NCI-H2107 treated with DMSO at 0.1 percent for 48 hours (cell line): Measurements from ENCODE around the gene ASPHD2.

Source experiments
- DNase-seq: peaks from one replicate; lab custom pipeline; 2025; ENCODE audit not compliant: unreplicated experiment; lab: John Stamatoyannopoulos, UW

ASPHD2 gene

DNA sequence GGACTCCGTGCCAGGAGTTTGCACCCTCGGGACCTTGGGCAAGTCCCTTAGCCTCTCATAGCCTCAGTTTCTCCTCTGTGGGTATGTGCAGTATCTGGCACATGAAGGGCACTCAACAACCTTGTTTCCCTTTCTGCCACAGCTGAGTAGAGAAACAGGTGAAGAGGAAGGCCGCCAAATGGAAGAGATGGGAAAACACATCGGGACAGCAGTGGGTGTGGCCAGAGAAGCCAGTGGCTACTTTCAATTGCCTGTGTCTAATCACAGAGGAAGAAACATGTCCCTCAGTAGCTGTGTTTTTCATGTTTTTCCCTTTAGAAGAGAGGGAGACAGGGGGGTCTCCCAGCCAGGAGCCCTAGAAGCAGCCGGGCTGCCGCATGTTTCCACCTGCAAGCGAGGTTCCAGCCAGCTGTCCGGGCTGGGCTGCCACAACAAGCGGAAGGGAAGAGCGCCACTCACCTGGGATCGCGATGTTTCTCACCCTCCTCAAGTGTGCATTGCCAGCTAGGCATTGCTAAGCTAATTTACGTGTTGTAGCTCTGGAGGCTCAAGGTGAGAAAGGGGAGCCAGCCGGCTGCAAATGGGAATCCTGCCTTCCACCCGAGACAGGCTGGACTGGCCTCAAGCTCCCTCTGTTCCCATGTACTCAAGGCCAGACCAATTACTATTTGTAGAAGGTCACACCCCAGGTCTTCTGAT, 16.7 kb downstream of the ASPHD2 start:
- DNase-seq, result peak; percentile 27

DNA sequence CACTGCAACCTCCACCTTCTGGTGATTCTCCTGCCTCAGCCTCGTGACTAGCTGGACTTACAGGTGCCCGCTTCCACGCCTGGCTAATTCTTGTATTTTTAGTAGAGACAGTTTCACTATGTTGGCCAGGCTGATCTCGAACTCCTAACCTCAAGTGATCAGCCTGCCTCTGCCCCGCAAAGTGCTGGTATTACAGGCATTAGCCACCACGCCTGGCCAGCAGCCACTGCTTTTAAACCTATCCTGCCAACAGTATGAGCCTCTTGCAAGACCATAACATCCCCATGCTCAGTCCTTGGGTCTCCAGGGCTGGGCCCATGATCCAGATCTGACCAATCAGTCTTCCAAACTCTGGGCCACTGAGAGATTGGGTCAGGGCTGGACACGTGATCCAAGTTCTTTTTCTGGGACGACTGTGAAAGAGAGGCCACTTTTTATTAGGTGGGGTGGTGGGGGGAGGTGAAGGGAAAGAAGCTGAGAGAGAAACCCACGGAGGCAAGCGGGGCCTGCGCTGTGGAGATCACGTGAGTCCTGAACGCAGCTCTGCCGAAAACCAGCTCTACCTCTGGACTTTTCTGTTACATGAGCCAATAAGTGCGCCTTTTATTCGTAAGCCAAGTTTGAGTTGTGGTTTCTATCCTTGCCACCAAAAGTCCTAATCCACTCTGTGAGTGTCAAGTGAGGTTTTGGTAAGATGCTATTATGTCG, 17.9 kb downstream of the ASPHD2 start:
- DNase-seq, result no peak

DNA sequence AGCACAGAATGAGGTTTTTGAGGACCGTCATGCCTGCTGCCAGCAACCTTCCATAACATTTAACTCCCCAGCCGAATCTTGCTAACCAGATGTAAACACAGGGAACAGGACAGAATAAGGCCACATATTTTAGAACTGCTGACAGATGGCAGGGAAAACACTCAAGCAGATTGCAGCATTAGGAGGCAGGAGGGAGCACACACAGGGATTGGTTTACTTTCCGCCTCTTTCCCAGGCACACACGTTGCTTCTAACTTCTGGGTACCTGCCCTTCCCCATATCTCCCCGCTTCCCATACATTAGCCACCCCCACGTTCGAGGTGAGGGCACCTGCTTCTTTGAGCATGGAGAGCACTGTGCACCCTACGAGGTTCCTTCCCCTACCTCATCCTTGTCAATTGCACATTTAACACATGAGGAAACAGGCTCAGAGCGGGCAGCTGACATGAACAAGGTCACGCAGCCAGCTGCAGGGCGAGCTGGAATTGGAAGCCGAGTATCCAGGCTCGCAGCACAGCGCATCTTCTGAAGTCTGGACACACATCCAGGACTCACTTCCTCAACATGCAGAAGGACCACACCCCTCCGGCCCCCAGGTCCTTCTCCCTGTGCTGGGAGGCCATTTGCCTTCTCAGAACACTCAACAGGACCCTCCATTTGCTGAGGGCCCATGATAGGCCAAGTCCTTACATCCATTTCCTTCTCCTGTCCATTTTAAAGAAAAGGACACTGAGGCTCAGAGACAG, 18.7 kb downstream of the ASPHD2 start:
- DNase-seq, result no peak

DNA sequence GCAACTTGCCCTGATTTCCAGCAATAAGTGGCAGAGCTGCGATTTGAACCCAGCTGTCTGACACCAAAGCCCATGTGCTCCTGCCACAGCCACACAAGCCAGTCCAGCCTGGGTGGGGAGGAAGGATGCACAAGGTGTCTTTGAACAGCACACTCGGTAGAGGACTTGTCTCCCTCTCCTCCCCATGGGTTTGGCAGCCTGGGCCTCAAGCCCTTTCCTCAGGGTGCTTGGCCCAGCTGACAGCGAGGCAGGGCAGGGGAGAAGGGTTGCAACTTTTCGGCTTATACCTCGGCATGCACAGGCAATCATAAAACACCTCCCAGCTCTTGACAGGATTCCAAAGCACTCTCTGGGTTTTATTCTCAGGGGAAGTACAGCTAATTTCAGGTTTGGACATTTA, 19.3 kb downstream of the ASPHD2 start:
- no peak for DNase-seq

DNA sequence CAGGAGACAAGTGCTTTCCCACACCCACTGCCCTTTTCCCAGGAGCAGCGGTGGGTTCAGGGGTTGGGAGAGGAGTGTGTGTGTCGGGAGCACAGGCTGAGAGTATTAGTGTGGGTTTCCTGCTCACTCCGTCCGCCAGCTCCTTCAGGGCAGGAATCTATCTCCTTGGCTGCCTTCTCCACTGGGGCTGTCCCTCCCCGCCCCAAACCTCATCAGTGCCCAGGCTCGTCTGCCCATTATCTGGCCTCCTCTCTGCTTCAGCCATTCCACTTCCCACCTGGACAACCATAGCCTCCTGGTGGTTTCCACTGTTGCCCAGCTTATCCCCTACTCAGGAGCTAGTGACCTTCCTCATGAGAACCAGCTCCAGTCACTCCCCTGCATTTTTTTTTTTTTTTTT, 19.9 kb downstream of the ASPHD2 start:
- no peak for DNase-seq

DNA sequence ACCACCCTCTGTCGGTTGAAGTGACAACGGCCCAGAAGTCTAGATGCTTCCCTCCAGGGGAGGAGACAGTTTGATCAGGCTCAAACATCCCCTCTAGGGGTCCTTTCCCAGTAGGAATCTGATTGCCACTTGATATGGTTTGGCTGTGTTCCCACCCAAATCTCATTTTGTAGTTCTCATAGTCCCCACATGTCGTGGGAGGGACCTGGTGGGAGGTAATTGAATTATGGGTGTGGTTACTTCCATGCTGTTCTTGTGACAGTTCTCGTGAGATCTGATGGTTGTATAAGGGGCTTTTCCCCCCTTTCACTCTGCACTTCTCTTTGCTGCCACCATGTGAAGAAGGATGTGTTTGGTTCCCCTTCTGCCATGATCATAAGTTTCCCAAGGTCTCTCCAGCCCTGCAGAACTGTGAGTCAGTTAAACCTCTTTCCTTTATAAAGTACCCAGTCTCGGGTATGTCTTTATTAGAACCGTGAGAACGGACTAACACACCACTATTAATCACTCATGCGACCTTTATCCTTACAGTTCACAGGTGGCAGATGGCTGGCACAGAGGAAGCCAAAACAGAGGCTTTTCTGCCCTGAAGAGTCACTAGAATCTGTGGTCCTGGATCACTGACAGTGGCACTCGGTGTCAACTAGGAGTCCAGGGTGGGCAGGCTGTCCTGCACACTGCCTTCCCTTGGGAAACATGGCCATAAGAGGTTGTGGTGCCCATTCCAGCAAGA, 21.6 kb downstream of the ASPHD2 start:
- DNase-seq, result no peak

DNA sequence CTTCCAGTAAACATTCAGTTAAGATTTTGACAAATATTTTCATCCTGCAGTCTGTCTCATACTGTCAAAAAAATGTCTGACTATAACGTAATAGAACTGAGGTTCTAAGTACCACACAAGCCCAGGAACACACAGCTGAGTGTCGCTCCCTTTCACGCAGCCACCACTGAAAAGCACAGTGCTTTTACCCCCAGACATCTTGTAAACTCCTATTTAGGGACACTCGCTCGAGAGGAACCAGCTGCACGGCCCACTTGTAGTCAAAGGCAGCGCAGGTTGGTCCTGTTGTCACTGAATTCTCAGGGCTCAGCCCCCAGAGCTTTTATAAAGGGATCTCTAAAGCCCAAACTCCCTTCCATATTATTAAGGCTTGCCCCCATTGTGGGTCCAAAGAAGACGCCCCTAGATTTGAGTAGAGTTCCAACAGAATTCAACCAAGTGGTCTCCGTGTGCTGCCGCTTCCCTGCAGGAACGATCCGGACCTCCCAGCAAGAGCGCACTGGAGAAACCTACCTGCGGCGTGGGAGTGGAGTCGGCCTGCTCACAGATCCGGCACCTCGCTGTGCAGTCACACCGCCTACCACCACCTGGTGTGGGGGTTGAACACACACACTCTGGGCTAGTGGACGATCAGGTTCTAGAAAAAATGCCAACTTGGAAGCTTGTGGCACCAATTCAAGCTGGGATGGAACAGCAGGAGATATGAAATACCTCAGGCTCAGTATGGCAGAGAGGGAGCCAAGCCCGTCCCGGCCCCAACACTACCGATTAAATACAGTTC, 23.4 kb downstream of the ASPHD2 start:
- DNase-seq, result no peak

DNA sequence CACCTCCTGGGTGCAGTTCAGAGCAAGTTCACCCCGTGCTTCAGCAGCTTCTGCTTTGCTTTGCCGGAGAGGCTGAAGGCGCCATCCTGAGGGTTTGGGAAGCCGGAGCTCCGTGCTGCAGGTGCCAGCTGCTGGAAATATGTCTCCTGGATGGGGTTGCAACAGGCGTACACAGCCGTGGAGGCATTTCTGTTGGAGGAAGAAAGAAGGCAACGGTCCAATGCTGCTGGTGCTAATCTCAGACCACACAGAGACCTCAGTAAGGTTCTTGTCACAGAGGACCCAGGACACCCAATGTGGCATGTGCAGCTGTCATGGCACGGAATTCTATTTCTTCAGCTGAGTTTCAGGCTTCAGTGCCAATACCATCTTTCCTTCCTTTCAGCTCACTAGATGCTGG, 24.2 kb downstream of the ASPHD2 start:
- no peak for DNase-seq

DNA sequence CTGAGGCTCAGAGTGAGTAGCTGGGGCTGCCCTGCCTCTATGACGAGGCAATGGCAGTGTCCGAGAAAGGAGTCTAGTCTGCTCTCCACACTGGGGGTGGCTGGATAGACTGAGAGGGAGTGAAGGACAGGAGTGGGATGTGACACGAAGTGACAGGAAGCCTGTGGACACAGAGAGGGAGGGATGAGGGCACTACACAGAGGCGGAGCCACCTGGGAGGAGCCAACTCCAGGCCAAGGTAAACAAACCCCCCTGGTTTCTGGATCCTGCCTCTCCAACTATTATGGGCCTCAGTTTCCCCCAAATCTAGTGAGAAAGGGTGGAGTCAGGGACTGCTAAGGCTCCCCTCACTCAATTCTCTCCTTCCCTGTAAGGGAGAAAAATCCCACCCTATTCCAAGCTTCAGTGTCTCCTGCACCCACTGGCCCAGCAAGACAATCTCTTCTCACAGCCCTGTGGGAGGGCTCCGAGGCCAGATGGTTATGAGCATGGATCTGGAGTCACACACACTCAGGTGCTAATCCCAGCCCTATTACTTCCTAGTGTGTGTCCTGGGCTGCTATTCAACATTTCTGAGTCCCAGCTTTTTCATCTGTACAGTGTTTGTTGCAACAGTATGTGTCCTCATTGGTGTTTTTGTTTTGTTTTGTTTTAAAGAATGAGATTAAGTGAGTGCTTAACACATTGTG, 24.9 kb downstream of the ASPHD2 start:
- DNase-seq, result no peak

DNA sequence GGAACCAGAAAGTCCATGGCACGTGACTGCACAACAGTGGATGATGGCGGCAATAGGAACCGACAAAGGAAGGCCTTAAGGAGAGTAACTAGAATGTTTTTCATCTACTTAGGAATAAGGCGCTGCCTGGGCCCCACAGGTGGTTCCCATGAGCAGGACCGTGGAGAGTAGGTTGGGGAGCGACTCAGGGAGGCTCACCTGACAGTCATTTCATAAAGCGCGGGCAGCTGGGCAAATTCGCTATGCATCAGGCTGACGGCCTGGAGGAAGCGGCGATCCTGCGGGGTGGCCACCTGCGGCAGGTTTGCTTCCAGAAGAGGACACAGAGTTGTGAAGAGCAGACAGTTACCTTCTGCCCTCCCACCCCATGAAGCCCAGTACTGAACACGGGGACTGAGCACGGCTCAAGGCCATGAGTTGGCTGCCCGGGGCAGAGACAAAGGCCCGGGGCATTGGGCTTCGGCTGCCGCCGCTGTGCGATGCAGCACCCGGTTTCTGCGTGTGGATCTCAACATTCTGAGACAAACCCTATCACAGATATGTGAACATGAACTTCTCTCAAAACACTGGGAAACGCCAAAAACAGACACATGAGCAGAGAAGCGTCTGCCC, 28.7 kb downstream of the ASPHD2 start:
- no peak for DNase-seq

DNA sequence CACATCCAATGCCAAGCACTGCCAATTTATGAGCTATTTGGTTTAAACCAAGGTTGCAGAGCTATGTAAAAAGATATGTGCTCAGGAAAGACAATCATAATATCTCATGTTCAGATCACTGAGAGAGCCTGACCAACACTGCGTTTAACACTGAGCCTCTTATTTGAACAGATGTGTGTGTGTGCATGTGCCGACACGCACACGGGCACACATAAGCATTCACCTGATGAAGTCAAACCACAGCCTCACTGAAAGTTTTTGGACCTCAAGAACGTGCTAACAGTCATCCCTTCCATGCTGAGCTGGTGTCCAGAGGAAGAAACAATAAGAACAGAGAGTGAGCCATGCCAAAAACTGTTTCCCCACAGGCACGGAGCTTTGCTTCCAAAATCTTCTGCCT, 31.1 kb downstream of the ASPHD2 start:
- no peak for DNase-seq

DNA sequence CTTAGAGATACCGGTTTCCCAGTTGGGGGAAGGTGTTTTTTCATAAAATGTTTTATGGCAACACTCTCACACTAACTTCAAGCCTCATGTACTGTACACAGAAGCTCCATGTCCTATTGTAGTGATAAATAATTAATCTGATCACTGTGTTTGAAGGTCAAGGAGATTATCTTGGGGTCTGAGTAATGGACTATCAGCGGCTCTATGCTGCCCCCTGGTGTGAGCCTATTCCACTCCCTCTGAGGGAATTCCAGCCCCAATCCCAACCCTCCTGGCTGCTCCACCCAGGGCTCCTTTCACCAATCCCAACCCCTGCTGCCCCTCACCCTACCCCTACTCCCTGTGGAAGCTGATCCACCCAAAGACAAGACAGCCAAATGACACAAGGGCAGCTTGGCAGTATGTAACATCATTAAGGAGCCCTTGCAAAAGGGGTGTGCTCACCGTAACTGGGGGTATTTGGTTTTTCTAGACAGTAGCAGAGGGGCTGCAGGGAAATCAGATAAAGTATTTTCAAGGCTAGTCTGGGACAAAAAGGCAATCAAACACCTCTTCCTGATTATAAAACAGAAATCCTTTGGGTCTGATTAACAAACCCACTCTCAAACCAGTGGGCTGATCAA, 32.2 kb downstream of the ASPHD2 start:
- no peak for DNase-seq

DNA sequence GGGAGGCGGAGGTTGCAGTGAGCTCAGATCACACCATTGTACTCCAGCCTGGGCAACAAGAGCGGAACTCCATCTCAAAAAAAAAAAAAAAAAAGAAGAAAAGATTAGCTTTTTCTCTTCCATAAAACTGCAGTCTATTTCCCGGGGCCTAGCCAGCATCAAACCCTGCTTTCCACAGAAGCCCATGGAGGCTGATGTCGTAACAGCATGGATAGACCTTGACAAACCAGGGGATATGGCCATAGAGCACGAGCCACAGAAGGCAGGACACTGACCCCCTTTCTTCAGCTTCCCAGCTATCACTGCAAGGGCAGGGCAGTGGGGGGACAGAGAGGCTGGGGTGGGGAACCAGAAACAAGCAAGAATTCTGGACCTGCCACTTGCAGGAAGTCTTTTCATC, 33.0 kb downstream of the ASPHD2 start:
- DNase-seq, result no peak

DNA sequence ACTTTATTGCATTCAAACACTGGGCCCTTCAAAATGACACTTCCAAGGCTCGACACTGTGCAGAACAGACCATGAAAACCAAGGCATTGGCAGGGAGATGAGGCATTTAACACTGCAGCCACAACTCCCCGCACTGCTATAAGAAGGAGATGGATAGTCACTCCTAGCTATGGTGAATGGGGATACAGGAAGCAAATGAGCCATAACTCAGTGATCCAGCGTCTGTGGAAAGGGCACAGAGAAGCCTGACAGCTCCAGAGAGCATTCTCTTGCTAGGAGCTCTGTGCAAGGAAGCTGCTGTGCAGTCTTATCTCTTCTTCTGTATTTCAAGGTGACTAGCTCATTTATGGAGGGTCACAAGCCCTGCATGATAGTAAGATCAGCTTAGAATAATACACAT, 33.6 kb downstream of the ASPHD2 start:
- no peak for DNase-seq

DNA sequence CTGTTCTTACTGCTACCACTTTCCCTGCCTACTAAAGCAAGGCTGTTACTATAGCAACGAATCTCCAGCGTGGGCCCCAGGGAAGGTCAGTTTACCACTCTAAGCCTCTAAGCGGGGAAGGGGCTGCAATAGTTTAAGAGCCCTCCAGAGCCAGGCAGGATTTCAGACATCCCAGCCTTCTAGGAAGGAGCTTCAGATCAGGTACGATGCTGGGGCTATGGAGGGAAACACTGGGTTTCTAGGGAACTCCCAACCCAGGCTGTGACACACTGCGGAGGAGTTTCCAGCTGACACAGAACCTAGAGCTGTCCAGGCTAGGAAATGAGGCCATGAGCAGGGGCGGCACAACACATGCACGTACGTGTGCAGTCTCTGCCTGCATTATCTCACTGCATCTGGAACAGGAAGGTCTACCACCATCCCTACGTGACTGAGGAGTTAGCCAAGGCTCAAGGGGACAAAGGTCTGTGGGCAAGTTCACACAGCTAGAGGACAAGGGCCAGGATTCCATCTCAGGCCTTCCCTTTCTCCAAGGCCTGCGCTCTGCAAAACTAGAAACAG, 34.1 kb downstream of the ASPHD2 start:
- no peak for DNase-seq

DNA sequence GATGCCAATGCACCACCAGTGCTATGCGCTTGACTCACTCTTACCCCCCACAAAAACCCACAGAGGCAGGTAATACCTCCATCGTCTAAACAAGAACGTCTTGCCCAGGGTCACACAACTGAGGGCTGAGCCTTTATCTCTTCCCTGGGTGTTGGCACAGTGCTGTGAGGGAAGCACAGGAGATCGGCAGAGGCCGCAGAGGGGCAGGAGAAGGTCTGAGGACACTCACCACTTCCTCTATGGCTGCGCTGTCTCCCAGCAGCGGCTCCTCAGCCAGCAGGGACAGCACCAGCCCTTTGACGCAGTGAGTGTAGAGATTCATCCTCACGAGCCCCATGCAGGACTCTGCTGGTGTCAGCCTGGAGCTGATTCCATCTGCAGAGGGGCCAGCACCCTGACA, 34.6 kb downstream of the ASPHD2 start:
- no peak for DNase-seq

DNA sequence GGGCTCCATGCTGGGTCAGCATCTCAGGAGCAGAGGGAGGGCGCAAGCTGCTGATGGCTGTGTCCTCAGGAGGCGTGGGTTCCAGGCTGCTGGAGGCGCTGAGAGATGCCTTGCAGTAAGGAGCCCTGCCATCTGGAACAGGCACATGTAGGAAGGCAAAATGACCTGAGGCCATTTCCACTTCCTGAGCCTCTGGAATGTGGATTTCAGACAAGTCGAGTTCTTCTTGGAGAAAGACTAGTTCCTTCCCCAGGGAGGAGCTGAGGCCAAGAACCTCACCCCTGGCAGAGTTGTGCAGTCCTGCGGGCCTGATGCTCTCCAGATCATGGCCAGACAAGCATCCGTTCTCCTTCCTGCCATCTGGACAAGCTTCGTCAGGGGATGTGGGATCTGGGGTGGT, 35.3 kb downstream of the ASPHD2 start:
- no peak for DNase-seq

DNA sequence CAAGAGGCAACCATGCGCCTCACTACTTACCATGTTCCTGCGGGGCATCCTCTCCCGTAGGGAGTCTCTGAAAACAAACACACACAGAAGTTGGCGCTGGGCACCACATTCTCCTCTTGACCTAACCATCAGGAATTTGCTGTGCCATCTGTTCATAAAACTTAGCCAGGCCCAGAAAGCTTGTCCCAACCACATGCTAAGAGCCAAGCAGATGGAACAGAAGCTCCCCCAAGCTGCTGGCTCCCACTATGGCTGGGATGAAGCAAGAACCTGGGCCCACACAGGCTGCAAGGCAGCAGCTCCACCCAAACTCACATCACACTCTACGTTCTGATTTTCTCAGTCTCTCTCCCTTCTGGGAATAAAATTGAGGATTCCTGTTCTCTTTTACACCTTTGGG, 37.1 kb downstream of the ASPHD2 start:
- DNase-seq, result no peak

DNA sequence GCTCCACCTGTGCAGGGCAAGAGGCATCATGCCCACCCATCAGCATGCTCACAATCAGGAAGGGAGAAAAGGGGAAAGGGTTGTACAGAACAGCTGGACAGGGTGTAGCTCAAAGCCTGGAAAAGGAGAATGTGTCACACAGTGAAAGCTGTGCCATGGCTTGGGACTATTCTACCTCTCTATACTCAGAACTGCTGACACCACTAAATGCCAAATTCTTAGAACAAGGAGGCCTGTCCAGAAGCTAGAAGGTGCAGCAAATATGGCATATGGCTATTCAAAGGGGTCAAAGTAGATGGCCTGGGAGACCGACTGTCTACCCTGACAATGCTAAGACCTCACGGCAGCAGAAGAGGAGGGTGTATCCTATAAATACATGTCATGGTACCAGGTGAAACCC, 41.7 kb downstream of the ASPHD2 start:
- DNase-seq, result no peak
